HepG2 (cell line): ENCODE measurements around the gene GJA3. TPM values are rescaled to one million over a fixed set of nuclear protein-coding genes. Genes with fewer than 3 reads are reported as not detected.

Experiments
- BRCA1 ChIP-seq: sonication (generic); formaldehyde crosslinking; IDR thresholded peaks from 2 replicates; pipeline ENCODE4 v1.4.0; 2020; ENCODE audit warnings: missing genetic modification reagents
- CENPT ChIP-seq: sonication (generic); formaldehyde crosslinking; IDR thresholded peaks from 2 replicates; pipeline ENCODE4 v1.8.0; 2022; ENCODE audit warnings: low read depth, mild to moderate bottlenecking, moderate library complexity, missing genetic modification reagents
- ELF1 ChIP-seq: sonication (generic); formaldehyde crosslinking; IDR thresholded peaks from 2 replicates; pipeline ENCODE4 v1.4.0; 2020; ENCODE audit warnings: missing genetic modification reagents
- FLYWCH1 ChIP-seq: sonication (generic); formaldehyde crosslinking; IDR thresholded peaks from 2 replicates; pipeline ENCODE4 v1.8.1; 2023; ENCODE audit warnings: mild to moderate bottlenecking, missing genetic modification reagents
- HMG20B ChIP-seq: conservative IDR thresholded peaks from 2 replicates; pipeline ENCODE4 v1.6.1; 2016; ENCODE audit warnings: missing genetic modification reagents, missing compliant biosample characterization
- HNRNPK ChIP-seq: fragments of 200-400 bp; formaldehyde crosslinking; IDR thresholded peaks from 2 replicates; pipeline ENCODE4 v1.6.1; 2018; ENCODE audit warnings: low read length, low read depth, moderate library complexity, mild to moderate bottlenecking; ENCODE audit not compliant: poor library complexity, severe bottlenecking
- HOXA3 ChIP-seq: sonication (generic); formaldehyde crosslinking; IDR thresholded peaks from 2 replicates; pipeline ENCODE4 v1.5.0; 2020; ENCODE audit warnings: missing genetic modification reagents
- JUN ChIP-seq: sonication (generic); formaldehyde crosslinking; IDR thresholded peaks from 2 replicates; pipeline ENCODE4 v1.4.0; 2020; ENCODE audit warnings: mild to moderate bottlenecking, missing genetic modification reagents
- NR2F2 ChIP-seq: IDR thresholded peaks from 2 replicates; pipeline ENCODE4 v1.6.1; 2012; ENCODE audit warnings: low read depth, inconsistent platforms, borderline replicate concordance
- POLR2AphosphoS2 ChIP-seq: IDR thresholded peaks from 2 replicates; pipeline ENCODE4 v1.6.1; 2011; ENCODE audit warnings: low read depth, low read length, improper control_type of control experiment
- SATB2 ChIP-seq: sonication (generic); formaldehyde crosslinking; IDR thresholded peaks from 2 replicates; pipeline ENCODE4 v1.5.0; 2020; ENCODE audit warnings: missing genetic modification reagents
- YEATS4 ChIP-seq: sonication (generic); formaldehyde crosslinking; IDR thresholded peaks from 2 replicates; pipeline ENCODE4 v1.4.0; 2020; ENCODE audit warnings: missing genetic modification reagents, borderline replicate concordance
- ZFY ChIP-seq: sonication (generic); formaldehyde crosslinking; IDR thresholded peaks from 2 replicates; pipeline ENCODE4 v1.4.0; 2020; ENCODE audit warnings: missing genetic modification reagents
- ZNF530 ChIP-seq: sonication (generic); formaldehyde crosslinking; IDR thresholded peaks from 2 replicates; pipeline ENCODE4 v1.5.0; 2020; ENCODE audit warnings: low read depth, mild to moderate bottlenecking, missing genetic modification reagents
- ZNF703 ChIP-seq: sonication (generic); formaldehyde crosslinking; IDR thresholded peaks from 2 replicates; pipeline ENCODE4 v1.5.1; 2020; ENCODE audit warnings: missing genetic modification reagents, mild to moderate bottlenecking, moderate library complexity, borderline replicate concordance
- ZNF747 ChIP-seq: sonication (generic); formaldehyde crosslinking; IDR thresholded peaks from 2 replicates; pipeline ENCODE4 v1.8.1; 2023; ENCODE audit warnings: missing genetic modification reagents, mild to moderate bottlenecking, borderline replicate concordance
- polyA plus RNA-seq, 8 experiments: library from polyadenylated mRNA; depleted of rRNA in 3 of 8; stranded (reverse) in 7 of 8; unstranded in 1 of 8; fragments of >200 nt; fragmentation: Illumina TruSeq in 4 of 8; extraction: Trizol in 4 of 8; gene quantifications; 2 replicates each; pipeline versions ENCODE4 v1.2.1 to v1.2.3, GENCODE V29; 2011 to 2016; ENCODE audit warnings: low read depth in 4 of 8, missing spikeins in 1 of 8, mixed read lengths in 1 of 8; ENCODE audit not compliant: insufficient read depth in 1 of 8
- total RNA-seq, 5 experiments: library from RNA; depleted of rRNA; stranded (reverse); fragments of >200 nt; fragmentation: Illumina TruSeq; extraction: Trizol; gene quantifications; 2 replicates each; pipeline ENCODE4 v1.2.3, GENCODE V29; 2016; ENCODE audit warnings: low read depth in 1 of 5
- TF ChIP-seq, protein P1 (sequence below): sonication (generic); formaldehyde crosslinking; IDR thresholded peaks from 2 replicates; pipeline ENCODE4 v1.4.0; 2020; ENCODE audit warnings: mild to moderate bottlenecking, missing genetic modification reagents
- TF ChIP-seq, protein P2 (sequence below): sonication (generic); formaldehyde crosslinking; IDR thresholded peaks from 2 replicates; pipeline ENCODE4 v1.5.1; 2020; ENCODE audit warnings: missing genetic modification reagents, mild to moderate bottlenecking, borderline replicate concordance
- TF ChIP-seq, protein P3 (sequence below): sonication (generic); formaldehyde crosslinking; IDR thresholded peaks from 2 replicates; pipeline ENCODE4 v1.5.1; 2020; ENCODE audit warnings: missing genetic modification reagents, mild to moderate bottlenecking, borderline replicate concordance
- TF ChIP-seq, protein P4 (sequence below): sonication (generic); formaldehyde crosslinking; IDR thresholded peaks from 2 replicates; pipeline ENCODE4 v1.4.0; 2020; ENCODE audit warnings: mild to moderate bottlenecking, missing genetic modification reagents
- TF ChIP-seq, protein P5 (sequence below): sonication (generic); formaldehyde crosslinking; IDR thresholded peaks from 2 replicates; pipeline ENCODE4 v1.4.0; 2020; ENCODE audit warnings: missing genetic modification reagents, low read depth, mild to moderate bottlenecking, borderline replicate concordance

The GJA3 gene
- total and polyA plus RNA-seq, 2 of the 13 experiments (the other 11 are each of a cell fraction or from before 2014, with no cell fraction given) = 0.04 TPM

DNA sequence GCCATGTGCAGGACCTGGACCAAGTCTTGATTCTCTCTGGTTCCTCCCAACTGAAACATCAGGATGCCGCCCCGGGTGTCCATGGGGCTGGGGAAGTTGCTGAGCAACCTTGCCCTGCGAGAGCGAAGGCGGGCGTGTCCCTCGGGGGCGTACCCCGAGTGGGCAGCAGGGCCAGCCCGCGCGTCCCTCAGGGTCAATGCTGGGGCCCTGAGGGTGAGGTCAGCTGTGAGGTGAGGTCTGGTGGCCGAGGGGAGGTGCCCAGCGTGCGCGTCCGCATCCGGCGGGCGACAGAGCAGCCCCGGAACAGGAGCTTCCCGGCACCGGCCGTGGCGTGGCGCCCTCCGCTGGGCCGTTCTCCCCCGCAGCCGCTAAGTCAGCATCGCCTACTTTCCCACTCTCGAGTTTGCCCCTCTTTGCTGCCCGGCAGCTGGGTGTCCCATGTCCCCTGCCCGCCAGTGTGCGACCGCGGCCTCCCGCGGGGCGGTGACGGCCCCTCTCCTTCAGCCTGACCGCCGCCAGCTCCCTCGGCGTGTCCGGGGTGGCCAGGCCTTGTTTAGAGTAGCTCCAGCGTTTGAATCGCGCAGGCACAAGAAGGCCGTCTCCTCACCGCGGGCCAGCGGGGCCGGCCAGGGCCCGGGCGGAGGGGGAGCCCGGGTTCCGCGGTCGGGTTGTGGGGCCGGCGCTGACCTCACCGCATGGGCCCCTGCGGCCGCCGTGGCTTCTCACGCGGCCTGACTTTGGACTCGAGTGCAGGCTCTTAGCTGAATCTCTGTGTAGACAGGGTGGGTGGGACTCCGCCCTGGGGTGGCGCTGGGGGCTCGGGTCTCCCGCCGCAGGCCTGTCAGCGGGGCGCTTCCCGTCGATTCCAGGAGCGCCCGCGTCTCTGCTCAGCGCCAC lies 33.0 kb downstream of the GJA3 start (continued):
- TF ChIP-seq, protein P1, sequence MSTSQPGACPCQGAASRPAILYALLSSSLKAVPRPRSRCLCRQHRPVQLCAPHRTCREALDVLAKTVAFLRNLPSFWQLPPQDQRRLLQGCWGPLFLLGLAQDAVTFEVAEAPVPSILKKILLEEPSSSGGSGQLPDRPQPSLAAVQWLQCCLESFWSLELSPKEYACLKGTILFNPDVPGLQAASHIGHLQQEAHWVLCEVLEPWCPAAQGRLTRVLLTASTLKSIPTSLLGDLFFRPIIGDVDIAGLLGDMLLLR (CRISPR knock-in tag) = no peak
- TF ChIP-seq, protein P2, sequence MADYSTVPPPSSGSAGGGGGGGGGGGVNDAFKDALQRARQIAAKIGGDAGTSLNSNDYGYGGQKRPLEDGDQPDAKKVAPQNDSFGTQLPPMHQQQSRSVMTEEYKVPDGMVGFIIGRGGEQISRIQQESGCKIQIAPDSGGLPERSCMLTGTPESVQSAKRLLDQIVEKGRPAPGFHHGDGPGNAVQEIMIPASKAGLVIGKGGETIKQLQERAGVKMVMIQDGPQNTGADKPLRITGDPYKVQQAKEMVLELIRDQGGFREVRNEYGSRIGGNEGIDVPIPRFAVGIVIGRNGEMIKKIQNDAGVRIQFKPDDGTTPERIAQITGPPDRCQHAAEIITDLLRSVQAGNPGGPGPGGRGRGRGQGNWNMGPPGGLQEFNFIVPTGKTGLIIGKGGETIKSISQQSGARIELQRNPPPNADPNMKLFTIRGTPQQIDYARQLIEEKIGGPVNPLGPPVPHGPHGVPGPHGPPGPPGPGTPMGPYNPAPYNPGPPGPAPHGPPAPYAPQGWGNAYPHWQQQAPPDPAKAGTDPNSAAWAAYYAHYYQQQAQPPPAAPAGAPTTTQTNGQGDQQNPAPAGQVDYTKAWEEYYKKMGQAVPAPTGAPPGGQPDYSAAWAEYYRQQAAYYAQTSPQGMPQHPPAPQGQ (CRISPR knock-in tag) = no peak
- TF ChIP-seq ELF1 (CRISPR knock-in tag) (peak; percentile 48; the same call in 1 of the 2 replicates), HNRNPK (no peak), SATB2 (CRISPR knock-in tag) (no peak), ZNF703 (peak; percentile 65; the same call in 1 of the 2 replicates), ZNF747 (CRISPR knock-in tag) (peak; percentile 85), NR2F2 (no peak), ZNF530 (CRISPR knock-in tag) (no peak; the same call in 1 of the 2 replicates), BRCA1 (CRISPR knock-in tag) (no peak), JUN (no peak), ZFY (peak; percentile 97), YEATS4 (CRISPR knock-in tag) (peak; percentile 76; the same call in 1 of the 2 replicates), HOXA3 (CRISPR knock-in tag) (peak; percentile 81), HMG20B (CRISPR knock-in tag) (no peak), POLR2AphosphoS2 (no peak), FLYWCH1 (CRISPR knock-in tag) (no peak), CENPT (CRISPR knock-in tag) (0 out of 2 replicates have a peak, but pooled peaks have one; percentile 51)
- TF ChIP-seq, protein P3, sequence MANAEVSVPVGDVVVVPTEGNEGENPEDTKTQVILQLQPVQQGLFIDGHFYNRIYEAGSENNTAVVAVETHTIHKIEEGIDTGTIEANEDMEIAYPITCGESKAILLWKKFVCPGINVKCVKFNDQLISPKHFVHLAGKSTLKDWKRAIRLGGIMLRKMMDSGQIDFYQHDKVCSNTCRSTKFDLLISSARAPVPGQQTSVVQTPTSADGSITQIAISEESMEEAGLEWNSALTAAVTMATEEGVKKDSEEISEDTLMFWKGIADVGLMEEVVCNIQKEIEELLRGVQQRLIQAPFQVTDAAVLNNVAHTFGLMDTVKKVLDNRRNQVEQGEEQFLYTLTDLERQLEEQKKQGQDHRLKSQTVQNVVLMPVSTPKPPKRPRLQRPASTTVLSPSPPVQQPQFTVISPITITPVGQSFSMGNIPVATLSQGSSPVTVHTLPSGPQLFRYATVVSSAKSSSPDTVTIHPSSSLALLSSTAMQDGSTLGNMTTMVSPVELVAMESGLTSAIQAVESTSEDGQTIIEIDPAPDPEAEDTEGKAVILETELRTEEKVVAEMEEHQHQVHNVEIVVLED (CRISPR knock-in tag) = peak; percentile 80
- TF ChIP-seq, protein P4, sequence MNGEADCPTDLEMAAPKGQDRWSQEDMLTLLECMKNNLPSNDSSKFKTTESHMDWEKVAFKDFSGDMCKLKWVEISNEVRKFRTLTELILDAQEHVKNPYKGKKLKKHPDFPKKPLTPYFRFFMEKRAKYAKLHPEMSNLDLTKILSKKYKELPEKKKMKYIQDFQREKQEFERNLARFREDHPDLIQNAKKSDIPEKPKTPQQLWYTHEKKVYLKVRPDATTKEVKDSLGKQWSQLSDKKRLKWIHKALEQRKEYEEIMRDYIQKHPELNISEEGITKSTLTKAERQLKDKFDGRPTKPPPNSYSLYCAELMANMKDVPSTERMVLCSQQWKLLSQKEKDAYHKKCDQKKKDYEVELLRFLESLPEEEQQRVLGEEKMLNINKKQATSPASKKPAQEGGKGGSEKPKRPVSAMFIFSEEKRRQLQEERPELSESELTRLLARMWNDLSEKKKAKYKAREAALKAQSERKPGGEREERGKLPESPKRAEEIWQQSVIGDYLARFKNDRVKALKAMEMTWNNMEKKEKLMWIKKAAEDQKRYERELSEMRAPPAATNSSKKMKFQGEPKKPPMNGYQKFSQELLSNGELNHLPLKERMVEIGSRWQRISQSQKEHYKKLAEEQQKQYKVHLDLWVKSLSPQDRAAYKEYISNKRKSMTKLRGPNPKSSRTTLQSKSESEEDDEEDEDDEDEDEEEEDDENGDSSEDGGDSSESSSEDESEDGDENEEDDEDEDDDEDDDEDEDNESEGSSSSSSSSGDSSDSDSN (CRISPR knock-in tag) = peak; percentile 98
- TF ChIP-seq, protein P5, sequence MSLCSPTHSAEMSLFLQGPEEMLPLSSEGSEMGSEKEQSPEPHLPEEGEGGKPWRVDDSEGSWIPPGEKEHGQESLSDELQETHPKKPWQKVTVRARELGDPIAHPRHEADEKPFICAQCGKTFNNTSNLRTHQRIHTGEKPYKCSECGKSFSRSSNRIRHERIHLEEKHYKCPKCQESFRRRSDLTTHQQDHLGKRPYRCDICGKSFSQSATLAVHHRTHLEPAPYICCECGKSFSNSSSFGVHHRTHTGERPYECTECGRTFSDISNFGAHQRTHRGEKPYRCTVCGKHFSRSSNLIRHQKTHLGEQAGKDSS (CRISPR knock-in tag) = 0 out of 2 replicates have a peak, but pooled peaks have one; percentile 11
